Fibroblast of skin of scalp (primary cell): ENCODE results near the gene DDIAS. TPM values are rescaled to one million over a fixed set of nuclear protein-coding genes. Genes with fewer than 3 reads are reported as not detected.

ENCODE experiments used
- DNase-seq: peaks from one replicate; pipeline ENCODE4 v3.0.0-alpha.2; 2013
- polyA plus RNA-seq, 2 experiments: library from polyadenylated mRNA; unstranded; fragments of 120-200 nt; gene quantifications; one replicate each; pipeline ENCODE4 v1.2.1, GENCODE V29; 2013; ENCODE audit not compliant: insufficient read length in 2 of 2

Gene DDIAS
- polyA plus RNA-seq (2013, experiment 1 of 2; ENCODE audit: insufficient read length), result 5.3 TPM
- 5.5 TPM for polyA plus RNA-seq (2013, experiment 2 of 2; ENCODE audit: insufficient read length)

DNA sequence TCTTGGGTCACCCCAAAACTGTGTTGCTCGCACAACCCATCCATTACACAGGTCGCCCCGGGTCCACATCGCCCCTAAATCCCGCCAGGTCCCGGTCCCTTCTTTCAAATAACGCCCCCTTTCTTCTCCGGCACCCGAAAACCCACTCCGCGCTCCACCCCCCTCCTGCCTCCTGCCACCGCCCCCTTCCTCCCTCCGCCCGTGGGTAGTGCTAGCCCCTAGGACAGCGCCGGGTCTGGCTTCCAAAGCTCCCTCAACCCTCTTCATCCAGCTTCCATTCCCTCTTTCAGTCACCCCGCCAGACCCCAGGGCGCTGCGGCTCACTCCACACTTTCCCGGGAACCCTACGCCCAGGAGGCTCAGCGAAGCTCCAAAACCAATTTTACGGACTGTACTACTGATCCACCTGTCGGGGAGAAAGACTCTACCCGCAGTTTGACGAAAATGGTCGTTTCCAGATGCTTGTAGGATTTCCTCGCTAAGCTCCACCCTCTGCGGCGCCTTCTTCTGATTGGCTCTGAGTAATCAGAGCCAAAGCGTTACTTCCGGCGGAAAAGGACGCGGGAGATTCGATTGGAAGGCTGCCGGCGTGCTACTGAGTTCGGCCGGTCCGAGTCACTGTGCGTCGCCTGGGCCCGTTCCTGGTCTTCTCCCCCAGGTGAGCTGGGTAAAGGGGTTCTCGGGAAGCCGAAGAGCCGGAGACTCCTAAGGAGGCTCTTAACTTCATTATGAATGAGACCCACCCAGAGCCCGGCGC is at the start of gene DDIAS:
DDIAS (plus strand) TSS at position 572 of the 757 bp plus-strand sequence. CDS start 13,003 bp downstream, outside the sequence.
- DNase-seq, result peak; percentile 96

DNA sequence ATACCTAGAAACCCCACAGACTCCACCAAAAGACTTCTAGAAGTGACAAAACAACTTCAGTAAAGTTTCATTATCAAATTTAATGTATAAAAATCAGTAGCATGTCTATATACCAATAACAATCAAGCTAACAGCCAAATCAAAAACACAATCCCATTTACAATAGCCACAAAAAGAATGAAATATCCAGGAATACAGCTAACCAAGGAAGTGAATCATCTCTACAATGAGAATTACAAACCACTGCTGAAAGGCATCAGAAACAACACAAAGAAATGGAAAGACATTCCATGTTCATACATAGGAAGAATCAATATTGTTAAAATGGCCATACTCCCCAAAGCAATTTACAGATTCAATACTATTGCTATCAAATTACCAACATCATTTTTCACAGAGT is 47.3 kb upstream of the DDIAS start:
- no peak for DNase-seq

- DNase-seq, result peak; percentile 25
Observed at GRCh38 chr11:82854916-82855315, 46.6 kb upstream of the DDIAS start.

- no peak for DNase-seq
Observed at GRCh38 chr11:82855616-82856015, 45.9 kb upstream of the DDIAS start.

GRCh38 chr11:82857145-82857544 is 44.4 kb upstream of the DDIAS start:
- DNase-seq, result no peak

- DNase-seq, result peak; percentile 9
Observed at GRCh38 chr11:82858133-82858532, 43.4 kb upstream of the DDIAS start.

GRCh38 chr11:82858556-82859091 is 42.9 kb upstream of the DDIAS start:
- DNase-seq, result peak; percentile 82

DNA sequence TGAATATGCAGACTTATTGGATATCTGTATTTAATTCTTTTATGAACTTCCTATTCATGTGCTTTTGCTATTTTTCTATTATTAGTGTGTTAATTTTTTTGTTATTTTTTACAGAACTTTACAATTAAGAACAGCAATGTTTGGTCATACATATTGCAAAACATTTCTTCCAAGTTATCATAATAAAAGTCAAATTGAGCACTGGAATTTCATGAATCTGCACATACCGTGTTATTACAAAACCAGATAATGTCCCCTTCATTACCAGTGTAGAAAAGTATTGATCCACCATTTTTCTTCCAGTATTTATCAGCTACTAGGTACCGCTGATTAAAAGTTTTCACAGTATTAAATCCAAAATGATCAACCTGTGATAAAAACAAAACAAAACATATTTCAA is 41.8 kb upstream of the DDIAS start:
- DNase-seq, result no peak

- DNase-seq, result no peak
Observed at GRCh38 chr11:82862379-82862778, 39.2 kb upstream of the DDIAS start.

DNA sequence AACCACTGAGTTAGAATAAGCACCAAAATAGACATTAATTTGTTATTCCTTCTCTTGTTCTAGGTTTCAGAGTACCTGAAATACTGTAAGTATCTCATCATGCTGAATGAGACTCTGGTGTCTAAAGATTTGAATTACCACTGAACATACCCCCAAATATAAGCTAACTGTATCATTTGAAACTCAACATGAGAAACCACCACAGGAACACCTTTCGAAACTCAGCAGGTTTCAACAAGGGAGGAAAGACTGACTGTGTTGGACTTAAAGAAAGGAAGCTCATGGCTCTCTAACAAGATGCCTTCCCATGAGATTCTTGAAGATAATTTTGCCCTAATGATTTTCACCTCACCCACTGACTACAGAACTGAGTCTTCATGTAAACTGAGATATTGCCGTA is 38.3 kb upstream of the DDIAS start:
- DNase-seq, result no peak

DNA sequence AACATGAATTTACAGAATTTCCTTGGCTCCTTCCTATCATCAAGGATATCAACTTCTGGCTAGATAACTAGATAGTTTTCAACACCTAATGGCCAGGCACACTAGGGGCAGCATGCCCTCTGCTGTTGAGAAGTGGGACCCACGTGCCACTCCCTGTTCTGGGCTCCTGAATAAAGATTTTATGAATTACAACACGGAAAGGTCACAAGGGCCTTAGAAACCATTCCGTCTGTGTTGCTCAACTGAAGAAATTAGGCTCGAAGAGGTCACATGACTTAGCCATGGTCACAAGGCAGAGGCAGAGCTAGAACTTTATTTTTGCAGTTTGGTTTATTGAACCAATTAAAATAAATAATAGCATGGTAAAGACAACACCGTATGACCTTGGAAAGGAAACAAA is 37.3 kb upstream of the DDIAS start:
- peak; percentile 45 for DNase-seq

DNA sequence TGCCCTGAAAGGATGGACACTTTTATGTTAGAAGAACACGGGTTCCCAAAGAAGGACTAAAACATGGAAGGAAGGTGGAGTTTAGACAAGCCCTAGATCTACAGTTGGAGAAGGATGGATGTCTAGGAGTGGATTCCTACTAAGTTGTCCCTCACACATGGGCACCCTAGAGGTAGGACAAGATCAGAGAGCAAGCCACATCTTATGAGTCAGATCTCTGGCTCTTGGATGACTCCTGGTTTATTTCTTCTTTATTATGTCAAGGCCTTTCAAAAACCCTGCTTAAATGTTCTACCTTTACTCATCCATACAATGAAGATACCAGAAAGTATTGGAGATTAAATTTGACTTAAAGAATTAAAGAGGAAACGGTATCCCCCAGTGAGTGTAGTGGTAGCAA is 35.7 kb upstream of the DDIAS start:
- DNase-seq, result no peak

GRCh38 chr11:82867495-82868082 is 33.9 kb upstream of the DDIAS start:
- DNase-seq, result peak; percentile 76

GRCh38 chr11:82869657-82870056 is 31.9 kb upstream of the DDIAS start:
- no peak for DNase-seq

DNA sequence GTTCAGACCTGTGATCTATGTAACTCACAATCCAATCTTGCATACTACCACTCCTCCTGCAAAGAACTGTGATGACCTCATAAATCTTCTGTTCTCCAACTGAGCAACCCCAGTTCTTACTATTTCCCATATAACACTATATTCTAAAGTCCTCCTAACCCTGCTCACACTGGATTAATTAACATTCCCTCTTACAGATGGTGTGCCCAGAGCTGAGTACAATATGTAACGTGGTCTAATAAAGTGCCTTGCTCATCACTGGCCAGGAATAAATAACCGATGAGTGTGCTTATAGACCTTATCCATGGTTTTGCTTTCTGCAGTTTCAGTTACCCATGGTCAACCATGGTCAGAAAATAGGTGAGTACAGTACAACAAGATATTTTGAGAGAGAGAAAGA is 29.9 kb upstream of the DDIAS start:
- no peak for DNase-seq

DNA sequence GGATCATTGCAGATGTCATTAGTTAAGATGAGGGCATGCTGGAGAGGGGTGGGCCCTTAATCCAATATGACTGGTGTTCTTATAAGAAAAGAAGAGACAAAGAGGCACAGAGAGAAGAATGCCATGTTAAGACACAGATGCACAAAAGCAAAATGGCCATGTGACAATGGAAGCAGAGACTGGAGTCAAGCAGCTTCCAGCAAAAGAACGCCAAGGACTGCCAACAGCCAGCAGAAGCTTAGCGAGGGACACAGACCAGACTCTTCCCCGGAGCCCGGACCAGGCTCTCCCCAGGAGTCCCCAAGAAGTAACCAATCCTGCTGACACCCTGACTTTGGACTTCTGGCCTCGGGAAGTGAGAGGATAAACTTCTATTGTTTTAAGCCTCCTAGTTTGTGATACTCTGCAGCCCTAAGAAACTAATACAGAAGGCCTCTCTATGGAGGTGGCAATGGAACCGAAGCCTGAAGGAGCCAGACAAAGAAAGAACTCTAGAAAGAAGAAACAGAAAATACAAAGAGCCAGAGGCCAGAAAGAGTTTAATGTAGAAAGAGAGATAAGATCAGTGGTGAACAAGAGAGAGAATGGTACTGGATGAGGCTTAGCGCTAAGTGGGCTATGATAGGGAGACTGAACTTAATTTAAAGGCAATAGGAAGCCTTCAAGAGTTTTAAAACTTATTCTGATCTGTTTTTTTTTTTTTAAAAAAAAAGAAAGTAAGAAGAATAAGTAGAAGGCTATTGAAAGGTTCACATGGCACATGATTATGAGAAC is 29.0 kb upstream of the DDIAS start:
- no peak for DNase-seq

GRCh38 chr11:82873919-82874333 is 27.6 kb upstream of the DDIAS start:
- DNase-seq, result no peak

DNA sequence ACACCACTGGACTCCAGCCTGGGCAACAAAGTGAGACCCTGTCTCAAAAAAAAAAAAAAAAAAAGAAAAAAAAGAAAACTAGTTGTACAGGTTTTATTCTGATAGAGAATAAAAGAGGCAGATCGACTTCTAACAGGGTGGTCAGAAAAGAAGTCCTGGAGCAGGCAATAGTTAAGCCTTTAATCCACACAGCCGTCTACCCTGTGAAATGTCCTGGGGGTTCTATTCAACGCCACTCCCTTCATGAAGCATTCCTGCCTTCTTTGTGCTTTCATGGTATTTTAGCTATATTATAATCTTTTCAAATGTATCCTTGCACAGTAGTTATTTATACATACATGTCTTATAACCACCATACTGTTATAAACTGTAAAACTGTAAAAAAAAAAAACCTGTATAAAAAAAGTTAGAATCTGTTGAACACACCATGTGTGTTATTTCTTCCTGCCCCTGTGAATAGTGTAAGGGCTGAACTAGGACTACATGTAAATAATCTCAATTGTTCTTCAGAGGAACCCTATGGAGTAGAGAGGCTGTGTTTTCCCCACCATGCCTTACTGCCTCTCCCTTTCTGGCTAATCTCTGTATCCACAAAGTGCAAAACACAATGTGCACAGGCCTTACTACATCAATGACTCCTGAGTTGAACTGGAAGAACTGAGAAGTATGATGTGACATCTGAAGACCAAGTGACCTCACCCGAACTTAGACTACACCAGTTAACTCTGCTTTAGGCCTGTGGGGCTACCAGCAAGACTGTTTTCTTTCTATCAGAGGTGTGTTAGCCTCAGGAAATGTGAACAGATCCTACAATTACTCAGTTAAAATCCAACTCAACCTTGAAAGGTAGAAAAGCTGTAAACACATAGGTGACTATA is 26.7 kb upstream of the DDIAS start:
- no peak for DNase-seq

DNA sequence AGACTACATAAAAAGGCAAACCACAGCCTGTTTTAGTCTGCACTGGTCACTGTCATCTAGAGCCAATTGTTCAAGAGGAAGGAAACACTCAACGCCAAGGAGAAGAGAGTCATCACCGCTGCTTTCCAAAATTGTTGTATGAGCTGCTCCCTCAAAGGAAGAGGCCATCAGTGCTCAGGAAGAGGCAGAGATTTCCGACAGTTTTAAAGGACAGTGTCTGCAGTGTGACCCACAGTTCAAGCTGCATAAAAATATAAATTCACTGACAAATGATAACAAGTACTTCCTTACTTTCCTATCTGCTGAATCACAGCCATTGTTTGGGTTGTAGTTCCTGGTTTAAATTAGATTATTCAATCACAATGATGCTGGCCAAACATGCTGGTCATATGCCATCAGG is 17.7 kb upstream of the DDIAS start:
- DNase-seq, result no peak

GRCh38 chr11:82889133-82890001 is 12.2 kb upstream of the DDIAS start:
- DNase-seq, result no peak

DNA sequence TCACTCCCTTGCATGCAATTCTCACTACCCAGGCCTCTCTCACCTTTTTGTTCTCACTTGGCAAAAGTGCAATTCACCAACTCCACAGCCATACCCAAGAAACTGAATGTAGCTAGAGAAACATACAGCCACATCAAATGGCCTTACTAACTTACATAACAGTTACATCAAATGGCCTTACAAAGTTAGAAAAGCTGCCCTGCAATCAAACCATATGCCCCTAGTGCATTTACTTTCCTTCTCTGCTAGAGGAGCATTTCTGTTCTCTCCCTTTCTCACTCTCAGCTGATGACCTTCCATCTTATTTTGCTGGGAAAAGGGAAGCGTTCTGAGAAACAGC is 11.6 kb upstream of the DDIAS start:
- DNase-seq, result no peak
